Measurements from ENCODE around the gene PKNOX2. TPM values are rescaled to one million over a fixed set of nuclear protein-coding genes. Genes with fewer than 3 reads are reported as not detected.
A peak's percentile ranks its signal among the peaks of the same experiment; 100 is the strongest.

Gene PKNOX2
- total RNA-seq, 1 donor, result under 0.01 TPM

DNA sequence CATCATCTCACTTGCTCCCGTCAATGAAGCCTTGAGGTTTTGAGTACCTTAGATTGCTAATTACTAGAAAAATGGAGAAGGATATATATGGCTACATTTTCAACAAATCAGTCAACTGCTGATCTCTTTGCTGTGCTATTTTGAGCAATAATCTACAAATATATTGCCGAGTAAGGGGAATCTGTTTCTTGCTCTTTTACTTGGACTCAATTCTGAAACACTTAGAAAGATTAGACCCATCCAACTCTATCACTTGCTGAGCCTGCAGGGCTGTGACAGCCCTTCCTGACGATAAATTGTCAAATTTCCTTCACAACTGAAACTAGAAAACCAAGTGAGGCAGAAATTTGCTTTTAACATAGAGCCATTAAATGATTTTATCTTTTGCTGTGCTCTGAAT, 314.6 kb downstream of the PKNOX2 start:
- Histone ChIP-seq H3K79me2 (ENCODE audit: insufficient read depth, low read length) (no peaks in the 10 kb centered on the region), H3K4me2 (ENCODE audit: insufficient read depth, low read length) (no peak overlapping the region), H3K27me3 (ENCODE audit: insufficient read depth, low read length) (no peaks in the 10 kb centered on the region), H3K9me3 (ENCODE audit: low read depth, low read length) (no peaks in the 10 kb centered on the region), H3K4me1 (ENCODE audit: insufficient read depth, low read length) (no peaks in the 10 kb centered on the region), H3K4me3 (ENCODE audit: insufficient read depth, low read length) (no peak overlapping the region), H3K27ac (ENCODE audit: low read depth, low read length) (no peak overlapping the region), H3K36me3 (ENCODE audit: insufficient read depth, low read length) (no peaks in the 10 kb centered on the region), H4K20me1 (ENCODE audit: insufficient read depth, low read length) (no peaks in the 10 kb centered on the region), H2AFZ (ENCODE audit: low read length) (no peak overlapping the region)
- DNase-seq (ENCODE audit: insufficient read length, low spot score, missing footprints), result no peak
- TF ChIP-seq, protein P1, sequence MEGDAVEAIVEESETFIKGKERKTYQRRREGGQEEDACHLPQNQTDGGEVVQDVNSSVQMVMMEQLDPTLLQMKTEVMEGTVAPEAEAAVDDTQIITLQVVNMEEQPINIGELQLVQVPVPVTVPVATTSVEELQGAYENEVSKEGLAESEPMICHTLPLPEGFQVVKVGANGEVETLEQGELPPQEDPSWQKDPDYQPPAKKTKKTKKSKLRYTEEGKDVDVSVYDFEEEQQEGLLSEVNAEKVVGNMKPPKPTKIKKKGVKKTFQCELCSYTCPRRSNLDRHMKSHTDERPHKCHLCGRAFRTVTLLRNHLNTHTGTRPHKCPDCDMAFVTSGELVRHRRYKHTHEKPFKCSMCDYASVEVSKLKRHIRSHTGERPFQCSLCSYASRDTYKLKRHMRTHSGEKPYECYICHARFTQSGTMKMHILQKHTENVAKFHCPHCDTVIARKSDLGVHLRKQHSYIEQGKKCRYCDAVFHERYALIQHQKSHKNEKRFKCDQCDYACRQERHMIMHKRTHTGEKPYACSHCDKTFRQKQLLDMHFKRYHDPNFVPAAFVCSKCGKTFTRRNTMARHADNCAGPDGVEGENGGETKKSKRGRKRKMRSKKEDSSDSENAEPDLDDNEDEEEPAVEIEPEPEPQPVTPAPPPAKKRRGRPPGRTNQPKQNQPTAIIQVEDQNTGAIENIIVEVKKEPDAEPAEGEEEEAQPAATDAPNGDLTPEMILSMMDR (IDR thresholded peaks at IDR 0.05; ENCODE audit: extremely low read depth, low read depth, low read length), result no peak

GRCh38 chr11:125481531-125481930, 317.0 kb downstream of the PKNOX2 start:
- Histone ChIP-seq H3K4me3 (ENCODE audit: insufficient read depth, low read length) (no peak overlapping the region), H2AFZ (ENCODE audit: low read length) (no peak overlapping the region), H3K79me2 (ENCODE audit: insufficient read depth, low read length) (no peaks in the 10 kb centered on the region), H4K20me1 (ENCODE audit: insufficient read depth, low read length) (no peaks in the 10 kb centered on the region), H3K4me1 (ENCODE audit: insufficient read depth, low read length) (no peaks in the 10 kb centered on the region), H3K27ac (ENCODE audit: low read depth, low read length) (no peak overlapping the region), H3K9me3 (ENCODE audit: low read depth, low read length) (no peaks in the 10 kb centered on the region), H3K36me3 (ENCODE audit: insufficient read depth, low read length) (no peaks in the 10 kb centered on the region), H3K4me2 (ENCODE audit: insufficient read depth, low read length) (no peak overlapping the region), H3K27me3 (ENCODE audit: insufficient read depth, low read length) (no peaks in the 10 kb centered on the region)
- peak; percentile 18 for DNase-seq (ENCODE audit: insufficient read length, low spot score, missing footprints)
- TF ChIP-seq, protein P1 (IDR thresholded peaks at IDR 0.05; ENCODE audit: extremely low read depth, low read depth, low read length), result no peak

Small RNAs within 50 kb of the gene (small RNA-seq; reads per million reads assigned to genes)
- not detected for gene RNU6-321P

Other genes with a start within 250 kb of the PKNOX2 start
- gene HEPN1, start 245.5 kb upstream of the PKNOX2 start, total RNA-seq, result under 0.01 TPM in 1 of 2 replicates, not detected in the other
- under 0.01 TPM in 1 of 2 replicates, not detected in the other for gene HEPACAM, start 228.7 kb upstream of the PKNOX2 start, total RNA-seq
- gene CCDC15, start 210.5 kb upstream of the PKNOX2 start, total RNA-seq, result 2.1 and 2.2 TPM in 2 replicates
- 0.29 and 0.36 TPM in 2 replicates for gene SLC37A2, start 101.4 kb upstream of the PKNOX2 start, total RNA-seq
- 22.1 and 30.0 TPM in 2 replicates for gene TMEM218, start 53.1 kb upstream of the PKNOX2 start, total RNA-seq

All from osteoblast (primary cell).